Calu3 (cell line): ENCODE results near the gene ERP44. TPM values are rescaled to one million over a fixed set of nuclear protein-coding genes. Genes with fewer than 3 reads are reported as not detected.
"Not testable (repeated sequence)": the region's sequence is repeated elsewhere in the genome, so short reads cannot be mapped to it uniquely, and the experiment has no call there.

Experiments used
- BruUV-seq: library from RNA; stranded (reverse); fragments of 400-500 nt; replicated peaks from 2 replicates; lab custom pipeline; 2021; lab: Mats Ljungman, UMichigan
- CTCF ChIA-PET: fragments of 300-600 bp; sonication (Branson Sonifier 250); formaldehyde crosslinking; loops from one replicate; lab custom pipeline; 2022; ENCODE audit warnings: antibody characterized with exemption; lab: Charles Lee
- DNase-seq: peaks from one replicate; pipeline ENCODE4 v3.0.0; 2022
- H3K27ac Mint-ChIP-seq: one replicate; pipeline ENCODE4 v1.8.0; 2022; ENCODE audit warnings: mixed read lengths; ENCODE audit not compliant: unreplicated experiment
- H3K27me3 Mint-ChIP-seq: one replicate; pipeline ENCODE4 v1.8.0; 2022; ENCODE audit warnings: mixed read lengths; ENCODE audit not compliant: unreplicated experiment
- H3K36me3 Mint-ChIP-seq: one replicate; pipeline ENCODE4 v1.8.0; 2022; ENCODE audit warnings: mild to moderate bottlenecking, moderate library complexity, mixed read lengths; ENCODE audit not compliant: insufficient read depth, unreplicated experiment
- H3K4me1 Mint-ChIP-seq: one replicate; pipeline ENCODE4 v1.8.0; 2022; ENCODE audit warnings: mild to moderate bottlenecking, low read depth, mixed read lengths; ENCODE audit not compliant: unreplicated experiment
- H3K4me3 Mint-ChIP-seq: one replicate; pipeline ENCODE4 v1.8.0; 2022; ENCODE audit warnings: mild to moderate bottlenecking, low read depth, moderate library complexity, mixed read lengths; ENCODE audit not compliant: unreplicated experiment
- H3K9me3 Mint-ChIP-seq: one replicate; pipeline ENCODE4 v1.8.0; 2022; ENCODE audit warnings: low read depth, mixed read lengths; ENCODE audit not compliant: unreplicated experiment
- intact Hi-C: fragments of 100-400 bp; cut with micrococcal nuclease; formaldehyde crosslinking; loops from one replicate; pipeline ENCODE4 v1.10.0; 2022; ENCODE audit not compliant: unreplicated experiment
- total RNA-seq: library from RNA; stranded (reverse); gene quantifications from 2 replicates; pipeline ENCODE4 v1.2.3, GENCODE V29; 2022
- TF ChIP-seq, protein P1 (sequence below): fragments of 200-600 bp; IDR thresholded peaks from one replicate; pipeline ENCODE4 v1.8.0; 2022; ENCODE audit warnings: antibody characterized with exemption; ENCODE audit not compliant: unreplicated experiment

The ERP44 gene
- total RNA-seq, 1 experiment from 2014 or later = 12.3 TPM

DNA sequence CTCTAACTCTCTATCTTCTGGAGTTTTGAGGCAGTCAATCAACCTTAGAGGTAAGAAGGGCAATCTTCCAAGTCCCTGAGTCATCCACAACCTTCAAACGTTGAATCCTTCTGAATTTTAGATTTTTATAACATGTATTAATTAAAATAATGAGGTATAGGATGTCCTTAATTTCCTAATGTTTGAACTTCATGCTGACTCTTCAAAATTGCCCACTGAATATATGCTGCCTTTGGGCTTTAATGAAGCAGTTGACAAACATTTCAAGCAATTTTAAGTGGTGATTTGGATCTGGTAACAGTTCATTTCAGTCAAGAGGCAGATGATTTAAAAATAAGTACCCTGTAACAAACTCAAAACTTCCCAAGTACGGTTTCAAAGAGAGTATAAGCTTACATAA, 26.0 kb downstream of the ERP44 start:
- no peak overlapping the region for H3K27ac Mint-ChIP-seq

DNA sequence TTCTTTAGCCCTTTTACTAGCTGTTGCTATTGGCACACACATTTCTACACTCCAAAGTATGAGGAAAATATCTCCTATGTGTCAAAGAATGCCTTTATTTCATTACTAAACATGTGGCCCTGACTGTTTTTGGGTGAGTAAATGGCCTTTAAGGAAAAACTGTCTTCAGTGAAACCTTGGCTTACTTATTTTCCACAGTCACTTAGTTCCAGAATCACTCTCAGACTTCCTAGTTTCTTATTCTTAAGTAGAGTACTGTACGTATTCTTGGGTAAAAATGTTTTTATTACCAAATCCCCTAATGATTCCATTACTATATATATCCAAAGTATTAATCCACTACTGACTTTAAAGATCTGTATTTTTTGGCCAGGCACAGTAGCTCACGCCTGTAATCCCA, 27.5 kb downstream of the ERP44 start:
- intact Hi-C loops = no loop called here
- Mint-ChIP-seq H3K4me1 (no peaks in the 10 kb centered on the region), H3K27me3 (no peaks in the 10 kb centered on the region), H3K4me3 (no peak overlapping the region), H3K36me3 (no peaks in the 10 kb centered on the region), H3K9me3 (no peaks in the 10 kb centered on the region), H3K27ac (no peak overlapping the region)
- no peak for DNase-seq
- CTCF ChIA-PET = no interaction called here
- TF ChIP-seq, protein P1, sequence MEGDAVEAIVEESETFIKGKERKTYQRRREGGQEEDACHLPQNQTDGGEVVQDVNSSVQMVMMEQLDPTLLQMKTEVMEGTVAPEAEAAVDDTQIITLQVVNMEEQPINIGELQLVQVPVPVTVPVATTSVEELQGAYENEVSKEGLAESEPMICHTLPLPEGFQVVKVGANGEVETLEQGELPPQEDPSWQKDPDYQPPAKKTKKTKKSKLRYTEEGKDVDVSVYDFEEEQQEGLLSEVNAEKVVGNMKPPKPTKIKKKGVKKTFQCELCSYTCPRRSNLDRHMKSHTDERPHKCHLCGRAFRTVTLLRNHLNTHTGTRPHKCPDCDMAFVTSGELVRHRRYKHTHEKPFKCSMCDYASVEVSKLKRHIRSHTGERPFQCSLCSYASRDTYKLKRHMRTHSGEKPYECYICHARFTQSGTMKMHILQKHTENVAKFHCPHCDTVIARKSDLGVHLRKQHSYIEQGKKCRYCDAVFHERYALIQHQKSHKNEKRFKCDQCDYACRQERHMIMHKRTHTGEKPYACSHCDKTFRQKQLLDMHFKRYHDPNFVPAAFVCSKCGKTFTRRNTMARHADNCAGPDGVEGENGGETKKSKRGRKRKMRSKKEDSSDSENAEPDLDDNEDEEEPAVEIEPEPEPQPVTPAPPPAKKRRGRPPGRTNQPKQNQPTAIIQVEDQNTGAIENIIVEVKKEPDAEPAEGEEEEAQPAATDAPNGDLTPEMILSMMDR = no peak
- BruUV-seq = no TSS peak

More for the DNA sequence above, 26.0 kb downstream of the ERP44 start:
- CTCF ChIA-PET = no interaction called here
- no peak for DNase-seq
- H3K9me3 Mint-ChIP-seq = no peaks in the 10 kb centered on the region
- BruUV-seq = no TSS peak
- no peaks in the 10 kb centered on the region for H3K4me1 Mint-ChIP-seq
- TF ChIP-seq, protein P1 = no peak
- H3K4me3 Mint-ChIP-seq = no peak overlapping the region
- H3K36me3 Mint-ChIP-seq = no peaks in the 10 kb centered on the region
- intact Hi-C loops = no loop called here
- no peaks in the 10 kb centered on the region for H3K27me3 Mint-ChIP-seq

DNA sequence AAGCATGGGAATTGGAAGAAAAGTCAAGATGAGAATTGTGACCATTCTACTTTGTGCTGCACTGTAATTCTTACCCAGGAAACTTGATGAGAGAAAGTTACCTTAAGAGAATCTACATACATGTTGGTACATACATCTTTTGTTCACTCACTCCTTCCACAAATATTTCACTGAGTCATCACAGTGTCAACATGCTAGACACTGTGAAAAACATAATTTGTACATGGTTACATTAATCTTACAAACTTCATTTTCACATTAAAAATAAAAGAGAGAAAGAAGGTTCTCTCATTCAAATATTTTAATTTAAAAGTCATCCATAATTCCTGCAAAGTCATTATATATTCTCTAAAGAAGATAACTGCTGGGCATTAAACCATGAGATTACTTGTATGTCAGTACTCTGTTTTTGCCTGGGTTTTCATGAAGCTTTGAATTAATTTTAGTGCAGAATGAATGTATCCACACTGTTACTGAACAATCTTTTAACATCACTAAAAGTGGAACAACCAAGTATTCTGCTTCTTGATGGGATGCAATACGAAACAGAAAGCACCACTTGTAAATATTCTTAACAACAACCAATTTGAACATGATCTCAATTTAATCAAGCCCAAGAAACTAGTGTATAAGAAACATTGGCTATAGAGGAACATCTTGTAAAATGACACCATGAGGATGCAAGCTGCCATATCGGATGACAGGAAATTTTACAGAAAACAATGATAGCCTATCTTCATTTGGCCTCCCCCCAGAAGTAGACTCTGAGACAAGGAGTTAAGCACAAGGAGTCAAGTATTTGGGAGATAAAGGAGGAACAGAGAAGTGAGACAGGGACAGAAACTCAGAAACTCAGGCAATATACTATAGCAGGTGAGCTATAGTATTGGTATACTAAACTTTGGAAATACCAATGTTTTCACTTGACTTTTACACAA, 28.4 kb downstream of the ERP44 start:
- Mint-ChIP-seq H3K4me1 (no peaks in the 10 kb centered on the region), H3K4me3 (no peak overlapping the region), H3K9me3 (no peaks in the 10 kb centered on the region), H3K27ac (no peak overlapping the region), H3K36me3 (no peaks in the 10 kb centered on the region), H3K27me3 (no peaks in the 10 kb centered on the region)
- DNase-seq = no peak
- intact Hi-C loops = no loop called here
- TF ChIP-seq, protein P1 = no peak
- BruUV-seq = no TSS peak
- CTCF ChIA-PET = no interaction called here

DNA sequence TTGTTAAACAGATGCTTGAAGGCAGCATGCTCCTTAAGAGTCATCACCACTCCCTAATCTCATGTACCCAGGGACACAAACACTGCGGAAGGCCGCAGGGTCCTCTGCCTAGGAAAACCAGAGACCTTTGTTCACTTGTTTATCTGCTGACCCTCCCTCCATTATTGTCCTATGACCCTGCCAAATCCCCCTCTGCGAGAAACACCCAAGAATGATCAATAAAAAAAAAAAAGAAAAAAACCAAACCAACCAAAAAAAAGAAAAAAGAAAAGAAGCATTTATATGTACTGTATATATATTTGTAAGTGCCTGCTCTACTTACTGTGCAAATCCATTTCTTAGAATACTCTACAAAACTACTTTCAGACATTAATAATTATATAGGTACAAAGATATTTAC, 29.7 kb downstream of the ERP44 start:
- DNase-seq, H3K36me3 Mint-ChIP-seq, H3K4me1 Mint-ChIP-seq, BruUV-seq, CTCF ChIA-PET, H3K9me3 Mint-ChIP-seq, H3K27ac Mint-ChIP-seq, H3K4me3 Mint-ChIP-seq, intact Hi-C loops, H3K27me3 Mint-ChIP-seq: not testable (repeated sequence)

DNA sequence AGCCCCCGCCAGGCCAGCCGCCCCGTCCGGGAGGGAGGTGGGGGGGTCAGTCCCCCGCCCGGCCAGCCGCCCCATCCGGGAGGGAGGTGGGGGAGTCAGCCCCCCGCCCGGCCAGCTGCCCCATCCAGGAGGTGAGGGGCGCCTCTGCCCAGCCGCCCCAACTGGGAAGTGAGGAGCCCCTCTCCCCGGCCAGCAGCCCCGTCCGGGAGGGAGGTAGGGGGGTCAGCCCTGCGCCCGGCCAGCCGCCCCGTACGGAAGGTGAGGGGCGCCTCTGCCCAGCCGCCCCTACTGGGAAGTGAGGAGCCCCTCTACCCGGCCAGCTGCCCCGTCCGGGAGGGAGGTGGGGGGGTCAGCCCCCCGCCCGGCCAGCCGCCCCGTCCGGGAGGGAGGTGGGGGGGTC, 30.8 kb downstream of the ERP44 start:
- H3K36me3 Mint-ChIP-seq, BruUV-seq, H3K9me3 Mint-ChIP-seq, H3K27ac Mint-ChIP-seq, H3K4me3 Mint-ChIP-seq, DNase-seq, intact Hi-C loops, H3K4me1 Mint-ChIP-seq, H3K27me3 Mint-ChIP-seq, CTCF ChIA-PET: not testable (repeated sequence)
